GM21360 (cell line): ENCODE measurements around the gene SLC39A5.
"Not testable (repeated sequence)": the region's sequence is repeated elsewhere in the genome, so short reads cannot be mapped to it uniquely, and the experiment has no call there.

Source experiments
- ATAC-seq: cut with Tn5 transposase; IDR thresholded peaks from one replicate; pipeline ENCODE4 v1.9.1; 2021; ENCODE audit warnings: mild to moderate bottlenecking, moderate library complexity; ENCODE audit not compliant: unreplicated experiment

The SLC39A5 gene

GRCh38 chr12:56272468-56272867 lies 42.6 kb downstream of the SLC39A5 start:
- not testable (repeated sequence) for ATAC-seq

GRCh38 chr12:56274299-56274698 lies 44.4 kb downstream of the SLC39A5 start:
- no peak for ATAC-seq

DNA sequence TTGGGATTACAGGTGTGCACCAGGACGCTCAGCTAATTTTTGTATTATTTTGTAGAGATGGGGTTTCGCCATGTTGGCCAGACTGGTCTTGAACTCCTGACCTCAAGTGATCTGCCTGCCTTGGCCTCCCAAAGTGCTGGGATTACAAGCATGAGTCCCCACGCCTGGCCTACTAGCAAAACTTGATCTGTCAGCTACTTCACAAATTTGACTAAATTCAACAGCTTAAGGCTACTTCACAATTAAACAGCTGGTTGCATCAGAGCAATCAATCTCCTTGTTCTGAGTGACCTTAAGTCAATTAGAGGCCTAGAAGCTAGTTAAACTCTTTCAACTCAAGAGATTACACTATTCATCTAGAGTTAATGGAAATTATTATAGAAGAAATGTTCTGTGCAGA lies 49.1 kb downstream of the SLC39A5 start:
- ATAC-seq, result no peak

DNA sequence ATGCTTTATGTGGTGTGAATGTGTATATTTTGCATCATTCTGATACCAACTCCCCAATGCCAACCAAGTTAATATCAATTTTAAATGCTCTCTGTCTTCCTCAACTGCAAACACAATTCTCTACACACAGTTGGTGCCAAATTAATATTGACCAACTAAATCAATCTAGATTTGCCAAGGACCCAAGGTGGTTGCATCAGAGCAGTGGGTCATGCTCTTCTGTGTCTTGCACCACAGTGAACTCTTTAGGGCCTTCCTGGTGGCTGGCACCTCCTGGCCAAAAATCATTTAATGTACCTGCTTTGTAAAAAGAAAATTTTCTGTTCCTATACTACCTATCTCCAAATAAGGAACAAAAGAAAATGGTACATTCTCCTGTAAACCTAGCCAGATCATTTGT lies 51.0 kb downstream of the SLC39A5 start:
- no peak for ATAC-seq

GRCh38 chr12:56282030-56282429 lies 52.2 kb downstream of the SLC39A5 start:
- no peak for ATAC-seq

DNA sequence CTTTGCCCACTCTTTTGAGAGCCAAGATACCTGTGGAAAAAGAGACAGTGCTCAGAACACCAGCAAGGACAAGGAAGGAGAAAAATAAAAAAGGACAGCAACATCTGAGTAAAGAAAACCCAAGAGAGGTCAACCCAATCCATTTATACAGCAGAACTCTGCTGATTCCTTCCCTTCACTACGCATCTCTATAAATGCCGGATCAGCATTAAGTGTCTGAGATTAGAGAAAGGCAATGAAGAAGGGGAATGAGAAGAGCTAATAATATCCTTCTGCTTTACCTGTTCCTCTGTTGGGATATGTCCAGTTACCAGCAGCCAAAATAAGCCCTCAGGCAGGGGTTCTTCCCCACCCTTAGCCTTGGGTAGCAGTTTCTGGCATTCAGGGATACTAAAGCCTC lies 52.7 kb downstream of the SLC39A5 start:
- no peak for ATAC-seq

DNA sequence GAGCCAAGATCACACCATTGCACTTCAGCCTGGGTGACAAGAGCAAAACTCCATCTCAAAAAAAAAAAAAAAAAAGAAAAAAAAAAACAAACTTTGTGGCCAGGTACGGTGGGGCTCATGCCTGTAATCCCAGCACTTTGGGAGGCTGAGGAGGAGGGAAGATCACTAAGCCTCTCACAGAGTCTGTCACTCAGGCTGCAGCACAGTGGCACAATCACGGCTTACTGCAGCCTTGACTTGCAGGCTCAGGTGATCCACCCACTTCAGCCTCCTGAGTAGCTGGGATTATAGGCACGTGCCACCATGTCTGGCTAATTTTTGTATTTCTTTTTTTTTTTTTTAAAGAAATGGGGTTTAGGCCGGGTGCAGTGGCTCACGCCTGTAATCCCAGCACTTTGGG lies 54.4 kb downstream of the SLC39A5 start:
- not testable (repeated sequence) for ATAC-seq

DNA sequence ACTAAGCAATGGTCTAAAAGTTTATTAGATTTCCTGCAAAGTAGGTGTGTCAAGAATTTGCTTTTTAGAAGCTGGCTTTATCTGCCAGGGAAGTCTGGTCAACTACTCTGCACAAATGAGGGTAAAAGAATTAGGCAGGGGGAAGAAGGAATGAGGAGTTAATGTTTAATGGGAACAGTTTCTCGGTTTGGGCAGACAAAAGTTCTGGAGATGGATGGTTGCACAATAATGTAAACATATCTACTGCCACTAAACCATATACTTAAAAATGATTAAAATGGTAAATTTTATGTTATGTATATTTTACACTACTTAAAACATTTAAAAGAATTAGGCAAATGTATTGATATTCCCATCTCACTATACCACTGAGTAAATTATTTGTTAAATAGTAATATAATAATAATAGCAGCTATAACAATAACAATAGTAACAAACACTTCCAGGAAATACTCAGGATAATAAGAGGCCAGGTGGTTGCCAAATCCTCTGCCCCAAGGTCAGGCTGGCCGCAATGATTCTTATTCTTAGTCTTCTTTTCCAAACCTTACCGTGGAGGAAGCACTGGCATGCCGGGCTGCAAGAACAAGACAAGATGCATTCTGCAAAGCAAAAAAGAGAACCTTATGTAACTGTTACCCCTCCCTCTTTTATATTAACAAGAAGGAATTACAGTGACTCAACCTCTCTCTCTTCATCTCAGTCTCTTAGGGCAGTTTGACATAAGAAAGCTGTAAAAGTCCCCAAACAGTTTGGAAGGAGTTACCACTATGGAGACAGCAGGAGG lies 56.4 kb downstream of the SLC39A5 start:
- ATAC-seq, result no peak
